ENCODE results near the gene OBSL1.

Gene OBSL1

DNA sequence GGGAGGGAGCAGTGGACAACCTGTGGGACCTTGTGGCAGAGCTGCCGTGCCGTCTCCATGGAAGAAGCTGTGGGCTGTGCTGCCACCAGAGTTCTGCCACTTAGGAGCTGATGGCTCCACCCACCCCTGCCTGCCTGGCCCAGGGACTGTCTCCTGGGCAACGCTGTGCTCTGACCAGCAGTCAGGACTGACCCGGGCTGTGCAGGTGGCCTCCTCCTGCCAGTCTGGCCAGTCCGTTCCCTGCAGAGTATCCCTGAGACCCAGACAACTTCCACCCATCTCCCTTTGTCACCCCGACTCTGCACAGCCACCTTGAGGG, 44.3 kb downstream of the OBSL1 start:
- no peaks in the 10 kb centered on the region for H3K4me1 ChIP-seq (ENCODE audit: insufficient read depth, low read length, poor library complexity, severe bottlenecking)
- no peaks in the 10 kb centered on the region for H3K9me2 ChIP-seq (replicated peaks; ENCODE audit: low read depth, low read length)
- no peaks in the 10 kb centered on the region for H3K79me2 ChIP-seq (ENCODE audit: insufficient read depth, low read length)
- H3F3A ChIP-seq (ENCODE audit: low read depth): no peaks in the 10 kb centered on the region
- no peak overlapping the region for H3K4me2 ChIP-seq (ENCODE audit: low read depth, low read length, poor library complexity, severe bottlenecking)
- no peaks in the 10 kb centered on the region for H3K36me3 ChIP-seq (ENCODE audit: insufficient read depth, low read length)
- H2AFZ ChIP-seq (ENCODE audit: low read length): no peak overlapping the region
- TF ChIP-seq, protein P1, sequence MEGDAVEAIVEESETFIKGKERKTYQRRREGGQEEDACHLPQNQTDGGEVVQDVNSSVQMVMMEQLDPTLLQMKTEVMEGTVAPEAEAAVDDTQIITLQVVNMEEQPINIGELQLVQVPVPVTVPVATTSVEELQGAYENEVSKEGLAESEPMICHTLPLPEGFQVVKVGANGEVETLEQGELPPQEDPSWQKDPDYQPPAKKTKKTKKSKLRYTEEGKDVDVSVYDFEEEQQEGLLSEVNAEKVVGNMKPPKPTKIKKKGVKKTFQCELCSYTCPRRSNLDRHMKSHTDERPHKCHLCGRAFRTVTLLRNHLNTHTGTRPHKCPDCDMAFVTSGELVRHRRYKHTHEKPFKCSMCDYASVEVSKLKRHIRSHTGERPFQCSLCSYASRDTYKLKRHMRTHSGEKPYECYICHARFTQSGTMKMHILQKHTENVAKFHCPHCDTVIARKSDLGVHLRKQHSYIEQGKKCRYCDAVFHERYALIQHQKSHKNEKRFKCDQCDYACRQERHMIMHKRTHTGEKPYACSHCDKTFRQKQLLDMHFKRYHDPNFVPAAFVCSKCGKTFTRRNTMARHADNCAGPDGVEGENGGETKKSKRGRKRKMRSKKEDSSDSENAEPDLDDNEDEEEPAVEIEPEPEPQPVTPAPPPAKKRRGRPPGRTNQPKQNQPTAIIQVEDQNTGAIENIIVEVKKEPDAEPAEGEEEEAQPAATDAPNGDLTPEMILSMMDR (conservative IDR thresholded peaks at IDR 0.05; ENCODE audit: low read length): no peak
- TF ChIP-seq EZH2phosphoT487 (IDR thresholded peaks at IDR 0.05; ENCODE audit: borderline replicate concordance): no peak
- H3K4me3 ChIP-seq (ENCODE audit: low read length, poor library complexity, severe bottlenecking): no peak overlapping the region
- H3K27me3 ChIP-seq (ENCODE audit: insufficient read depth, low read length, poor library complexity, severe bottlenecking): no peaks in the 10 kb centered on the region
- H3K9ac ChIP-seq (ENCODE audit: low read depth, low read length, poor library complexity, severe bottlenecking): no peak overlapping the region
- H3K9me3 ChIP-seq (ENCODE audit: insufficient read depth, low read depth, low read length): no peaks in the 10 kb centered on the region
- no peaks in the 10 kb centered on the region for H4K20me1 ChIP-seq (ENCODE audit: insufficient read depth, low read length, poor library complexity, severe bottlenecking)

- Histone ChIP-seq H3K4me3 (ENCODE audit: low read length, poor library complexity, severe bottlenecking) (no peak overlapping the region), H4K20me1 (ENCODE audit: insufficient read depth, low read length, poor library complexity, severe bottlenecking) (no peaks in the 10 kb centered on the region), H2AFZ (ENCODE audit: low read length) (no peak overlapping the region), H3K9me2 (replicated peaks; ENCODE audit: low read depth, low read length) (no peaks in the 10 kb centered on the region), H3K4me1 (ENCODE audit: insufficient read depth, low read length, poor library complexity, severe bottlenecking) (no peaks in the 10 kb centered on the region), H3K27me3 (ENCODE audit: insufficient read depth, low read length, poor library complexity, severe bottlenecking) (no peaks in the 10 kb centered on the region), H3K79me2 (ENCODE audit: insufficient read depth, low read length) (no peaks in the 10 kb centered on the region), H3F3A (ENCODE audit: low read depth) (no peaks in the 10 kb centered on the region), H3K9ac (ENCODE audit: low read depth, low read length, poor library complexity, severe bottlenecking) (no peak overlapping the region), H3K4me2 (ENCODE audit: low read depth, low read length, poor library complexity, severe bottlenecking) (no peak overlapping the region), H3K36me3 (ENCODE audit: insufficient read depth, low read length) (no peaks in the 10 kb centered on the region), H3K9me3 (ENCODE audit: insufficient read depth, low read depth, low read length) (no peaks in the 10 kb centered on the region)
- TF ChIP-seq, protein P1 (conservative IDR thresholded peaks at IDR 0.05; ENCODE audit: low read length): no peak
- TF ChIP-seq EZH2phosphoT487 (IDR thresholded peaks at IDR 0.05; ENCODE audit: borderline replicate concordance): no peak
Measured at GRCh38 chr2:219526320-219527075, 44.8 kb downstream of the OBSL1 start.

- no peaks in the 10 kb centered on the region for H3F3A ChIP-seq (ENCODE audit: low read depth)
- H3K4me1 ChIP-seq (ENCODE audit: insufficient read depth, low read length, poor library complexity, severe bottlenecking): peaks cover 8% of the 10 kb centered on the region
- no peak for TF ChIP-seq EZH2phosphoT487 (IDR thresholded peaks at IDR 0.05; ENCODE audit: borderline replicate concordance)
- TF ChIP-seq, protein P1 (conservative IDR thresholded peaks at IDR 0.05; ENCODE audit: low read length): no peak
- no peaks in the 10 kb centered on the region for H3K36me3 ChIP-seq (ENCODE audit: insufficient read depth, low read length)
- no peaks in the 10 kb centered on the region for H3K9me2 ChIP-seq (replicated peaks; ENCODE audit: low read depth, low read length)
- H4K20me1 ChIP-seq (ENCODE audit: insufficient read depth, low read length, poor library complexity, severe bottlenecking): no peaks in the 10 kb centered on the region
- H3K4me2 ChIP-seq (ENCODE audit: low read depth, low read length, poor library complexity, severe bottlenecking): no peak overlapping the region
- no peak overlapping the region for H3K9ac ChIP-seq (ENCODE audit: low read depth, low read length, poor library complexity, severe bottlenecking)
- no peaks in the 10 kb centered on the region for H3K27me3 ChIP-seq (ENCODE audit: insufficient read depth, low read length, poor library complexity, severe bottlenecking)
- no peaks in the 10 kb centered on the region for H3K9me3 ChIP-seq (ENCODE audit: insufficient read depth, low read depth, low read length)
- H3K4me3 ChIP-seq (ENCODE audit: low read length, poor library complexity, severe bottlenecking): no peak overlapping the region
- H2AFZ ChIP-seq (ENCODE audit: low read length): no peak overlapping the region
- no peaks in the 10 kb centered on the region for H3K79me2 ChIP-seq (ENCODE audit: insufficient read depth, low read length)
Measured at GRCh38 chr2:219525533-219526232, 45.7 kb downstream of the OBSL1 start.
